Psoas muscle (tissue), 8 donors: Measurements from ENCODE around the gene BCAS1. TPM values are rescaled to one million over a fixed set of nuclear protein-coding genes. Genes with fewer than 3 reads are reported as not detected.

Source experiments
- ATAC-seq, 4 donors: fragments of 200-7000 bp; cut with Tn5 transposase; one replicate each; pipeline ENCODE4 v1.9.1; 2020; ENCODE audit warnings: moderate library complexity in 3 of 4, mild to moderate bottlenecking in 2 of 4
- DNase-seq, 2 donors: peaks; one replicate each; pipeline ENCODE4 v3.0.0-alpha.2; 2020
- H3K27ac ChIP-seq: fragments of 200-600 bp; one replicate; pipeline ENCODE4 v1.8.0; 2022
- H3K27me3 ChIP-seq, 3 donors: fragments of 200-600 bp in 1 of 3; one replicate each; pipeline versions ENCODE4 v1.6.1 to v1.8.0; 2013 to 2022; ENCODE audit warnings: low read length in 2 of 3, mild to moderate bottlenecking in 2 of 3, moderate library complexity in 1 of 3; ENCODE audit not compliant: insufficient read depth in 3 of 3
- H3K36me3 ChIP-seq, 2 donors: fragments of 200-600 bp in 1 of 2; one replicate each; pipeline versions ENCODE4 v1.6.1 to v1.8.0; 2013 to 2022; ENCODE audit warnings: low read depth in 1 of 2, mild to moderate bottlenecking in 1 of 2, moderate library complexity in 1 of 2; ENCODE audit not compliant: insufficient read depth in 1 of 2
- H3K4me1 ChIP-seq: fragments of 200-600 bp; one replicate; pipeline ENCODE4 v1.8.0; 2022
- H3K4me3 ChIP-seq: fragments of 200-600 bp; one replicate; pipeline ENCODE4 v1.8.0; 2022; ENCODE audit warnings: mild to moderate bottlenecking
- H3K9me3 ChIP-seq: fragments of 200-600 bp; one replicate; pipeline ENCODE4 v1.8.0; 2022
- WGBS, 3 donors: extraction: QIAGEN DNeasy Blood & Tissue Kit; methylation state at CpG; one replicate each; pipeline versions ENCODE4 v1.1.6 to v1.1.7; 2013; 5-methylcytosine and 5-hydroxymethylcytosine counted together
- intact Hi-C, 2 donors: fragments of 100-400 bp; cut with DNase I; formaldehyde crosslinking; loops; one replicate each; pipeline versions ENCODE4 v1.11.0 to v1.14.2; 2022
- polyA plus RNA-seq, 3 donors: library from polyadenylated mRNA; stranded (reverse); fragments of 200-250 nt; gene quantifications; one replicate each; pipeline ENCODE4 v1.2.3, GENCODE V29; 2013
- total RNA-seq, 4 donors: library from RNA; stranded (reverse); fragmentation: NEBNext Ultra II Directional in 2 of 4; extraction: Animal tissue kit (Norgen Biotek cat#: 25700) in 2 of 4; gene quantifications; one replicate each; pipeline versions ENCODE4 v1.2.1 to v1.2.4, GENCODE V29; 2021 to 2023
- TF ChIP-seq, protein P1 (sequence below): fragments of 200-600 bp; IDR thresholded peaks from one replicate; pipeline ENCODE4 v1.8.0; 2022; ENCODE audit warnings: antibody characterized with exemption
- donor health status: healthy with polysubstance abuse.
- donor health status: DM: no; HTN: no; CAD: no; lungs with moderate emphysema.
- donor health status: Bipolar disorder and iron deficiency.
- donor health status: healthy.
- donor health status: DM: yes; HTN: yes; CAD: no.
- donor health status: DM: no; HTN: no; CAD: no.
- donor health status: DM: no; HTN: no; CAD: no.
- donor health status: DM: yes; HTN: yes; CAD: no.

BCAS1 gene
- total and polyA plus RNA-seq, 7 donors: 0.01 to 0.26 (median 0.16) TPM; not detected in 2

GRCh38 chr20:53964067-53964466 is 106.3 kb downstream of the BCAS1 start:
- H3K27ac ChIP-seq: no peak overlapping the region
- no peaks in the 10 kb centered on the region for H3K36me3 ChIP-seq
- TF ChIP-seq, protein P1, sequence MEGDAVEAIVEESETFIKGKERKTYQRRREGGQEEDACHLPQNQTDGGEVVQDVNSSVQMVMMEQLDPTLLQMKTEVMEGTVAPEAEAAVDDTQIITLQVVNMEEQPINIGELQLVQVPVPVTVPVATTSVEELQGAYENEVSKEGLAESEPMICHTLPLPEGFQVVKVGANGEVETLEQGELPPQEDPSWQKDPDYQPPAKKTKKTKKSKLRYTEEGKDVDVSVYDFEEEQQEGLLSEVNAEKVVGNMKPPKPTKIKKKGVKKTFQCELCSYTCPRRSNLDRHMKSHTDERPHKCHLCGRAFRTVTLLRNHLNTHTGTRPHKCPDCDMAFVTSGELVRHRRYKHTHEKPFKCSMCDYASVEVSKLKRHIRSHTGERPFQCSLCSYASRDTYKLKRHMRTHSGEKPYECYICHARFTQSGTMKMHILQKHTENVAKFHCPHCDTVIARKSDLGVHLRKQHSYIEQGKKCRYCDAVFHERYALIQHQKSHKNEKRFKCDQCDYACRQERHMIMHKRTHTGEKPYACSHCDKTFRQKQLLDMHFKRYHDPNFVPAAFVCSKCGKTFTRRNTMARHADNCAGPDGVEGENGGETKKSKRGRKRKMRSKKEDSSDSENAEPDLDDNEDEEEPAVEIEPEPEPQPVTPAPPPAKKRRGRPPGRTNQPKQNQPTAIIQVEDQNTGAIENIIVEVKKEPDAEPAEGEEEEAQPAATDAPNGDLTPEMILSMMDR: no peak
- 75 to 81% (median 79%) methylated on average over 3 of the region's 3 CpGs for WGBS, 3 donors
- peaks cover 0 to 5% (median 0%) of the 10 kb centered on the region in 3 donors for H3K27me3 ChIP-seq
- no peaks in the 10 kb centered on the region for H3K4me1 ChIP-seq
- H3K9me3 ChIP-seq: no peaks in the 10 kb centered on the region
- no peak for ATAC-seq
- no peak for DNase-seq
- no peak overlapping the region for H3K4me3 ChIP-seq
- intact Hi-C loops: no loop called here

DNA sequence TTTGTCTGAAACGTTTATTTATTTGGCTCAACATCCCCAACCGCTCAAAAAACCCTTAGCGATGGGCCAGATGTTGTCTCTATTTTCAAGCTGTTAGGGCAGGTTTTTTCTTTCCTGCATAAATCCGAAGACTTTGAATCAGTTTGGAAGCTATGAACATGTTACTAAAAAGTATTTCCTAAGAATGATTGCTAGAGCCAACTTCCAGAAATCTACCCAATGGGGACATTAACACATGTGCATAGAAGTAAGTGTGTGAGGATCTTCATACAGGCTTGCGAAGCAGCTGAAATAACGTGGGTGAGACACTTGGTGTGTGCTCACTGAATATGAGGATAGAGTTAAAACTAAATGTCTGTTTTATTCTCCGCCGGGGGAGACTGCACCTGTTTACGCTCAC is 106.8 kb downstream of the BCAS1 start:
- peaks cover 0 to 5% (median 0%) of the 10 kb centered on the region in 3 donors for H3K27me3 ChIP-seq
- TF ChIP-seq, protein P1: no peak
- H3K36me3 ChIP-seq: no peaks in the 10 kb centered on the region
- no peaks in the 10 kb centered on the region for H3K4me1 ChIP-seq
- no peak for DNase-seq
- H3K27ac ChIP-seq: no peak overlapping the region
- no peak for ATAC-seq
- 34 to 40% (median 38%) methylated on average over 9 of the region's 9 CpGs for WGBS, 3 donors
- intact Hi-C loops: no loop called here
- no peaks in the 10 kb centered on the region for H3K9me3 ChIP-seq
- no peak overlapping the region for H3K4me3 ChIP-seq

DNA sequence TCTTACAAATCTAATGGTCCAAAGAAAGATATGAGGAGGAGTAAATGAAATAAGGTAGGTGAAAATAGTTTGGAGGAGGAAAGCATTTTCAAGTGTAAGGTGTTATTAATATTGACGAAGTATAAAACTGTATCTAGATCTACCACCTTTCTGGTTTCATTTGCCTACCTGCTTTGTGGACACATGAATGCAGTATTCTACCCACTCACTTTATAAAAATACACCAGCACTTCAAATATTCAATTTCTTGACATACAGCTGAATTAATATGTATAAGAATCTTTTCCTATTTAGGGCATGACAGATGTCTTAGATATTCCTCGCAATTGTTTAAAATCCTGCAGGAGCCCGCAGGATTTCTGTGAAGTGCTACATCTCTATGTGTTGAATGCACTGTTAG is 108.0 kb downstream of the BCAS1 start:
- Histone ChIP-seq H3K4me1 (no peaks in the 10 kb centered on the region), H3K4me3 (no peak overlapping the region), H3K27me3 (peaks cover 0 to 5% (median 3%) of the 10 kb centered on the region in 3 donors), H3K36me3 (no peaks in the 10 kb centered on the region), H3K27ac (no peak overlapping the region), H3K9me3 (no peaks in the 10 kb centered on the region)
- 96 to 97% (median 96%) methylated on average over 3 of the region's 3 CpGs for WGBS, 3 donors
- TF ChIP-seq, protein P1: no peak
- no peak for DNase-seq
- intact Hi-C loops: no loop called here
- no peak for ATAC-seq

DNA sequence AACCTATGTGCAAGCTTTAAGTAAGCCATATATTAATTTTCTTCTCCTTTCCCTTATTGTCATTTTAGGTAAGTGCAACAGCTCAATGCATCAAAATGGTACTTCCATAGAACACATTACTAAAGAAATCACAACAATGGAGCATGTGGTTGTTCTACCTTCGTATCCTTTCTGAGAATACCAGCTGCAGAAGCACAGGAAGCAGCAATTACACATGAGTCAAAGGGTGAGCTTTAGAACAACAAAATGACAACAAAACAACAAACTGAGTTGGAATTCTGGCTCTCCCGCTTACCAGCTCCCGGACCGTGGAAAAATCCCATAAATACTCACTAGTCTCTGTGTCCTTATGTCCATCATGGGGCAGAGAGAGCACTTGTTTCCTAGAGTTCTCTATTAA is 108.9 kb downstream of the BCAS1 start:
- no peak overlapping the region for H3K27ac ChIP-seq
- TF ChIP-seq, protein P1: no peak
- no peaks in the 10 kb centered on the region for H3K9me3 ChIP-seq
- 48 to 53% (median 50%) methylated on average over 4 of the region's 4 CpGs for WGBS, 3 donors
- no peaks in the 10 kb centered on the region for H3K36me3 ChIP-seq
- ATAC-seq: no peak
- no peak overlapping the region for H3K4me3 ChIP-seq
- H3K4me1 ChIP-seq: no peaks in the 10 kb centered on the region
- intact Hi-C loops: no loop called here
- DNase-seq: no peak
- peaks cover 0 to 5% (median 3%) of the 10 kb centered on the region in 3 donors for H3K27me3 ChIP-seq

DNA sequence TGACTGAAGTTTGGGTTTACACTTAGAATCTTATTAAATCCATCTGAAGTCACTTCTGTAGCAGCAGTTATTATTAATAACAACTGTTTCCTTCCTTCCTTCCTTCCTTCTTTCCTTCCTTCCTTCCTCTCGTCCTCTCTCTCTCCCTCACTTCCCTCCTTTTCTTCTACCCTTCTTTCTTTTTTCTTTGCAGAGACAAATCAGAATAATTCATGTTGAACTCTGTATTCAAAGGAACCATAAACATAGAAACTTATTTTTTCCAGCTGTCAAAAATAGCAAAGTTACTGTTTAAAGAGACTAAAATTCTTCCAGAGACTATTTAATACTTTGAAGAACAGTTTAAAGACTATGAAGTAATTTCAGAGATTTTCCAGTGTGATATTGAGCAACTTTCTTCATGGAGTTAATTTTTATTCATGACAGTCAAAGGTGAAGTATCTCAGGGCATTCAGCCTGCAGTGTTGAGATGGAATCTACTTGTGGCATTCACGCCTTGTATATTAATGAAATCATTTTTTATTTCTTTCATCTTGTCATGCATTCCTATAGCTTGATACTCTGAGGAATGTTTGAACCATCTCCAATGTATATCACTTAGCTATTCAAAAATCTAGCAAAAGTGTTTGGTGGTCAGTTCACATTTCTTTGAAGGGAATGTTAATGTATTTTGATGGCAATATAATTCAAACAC is 109.7 kb downstream of the BCAS1 start:
- Histone ChIP-seq H3K4me3 (no peak overlapping the region), H3K9me3 (no peaks in the 10 kb centered on the region), H3K27ac (no peak overlapping the region), H3K27me3 (peaks cover 0 to 5% (median 3%) of the 10 kb centered on the region in 3 donors), H3K4me1 (no peaks in the 10 kb centered on the region), H3K36me3 (no peaks in the 10 kb centered on the region)
- no peak for DNase-seq
- ATAC-seq: no peak
- TF ChIP-seq, protein P1: no peak
- 52 to 60% (median 53%) methylated on average over 2 of the region's 2 CpGs for WGBS, 3 donors
- intact Hi-C loops: no loop called here
